HG03378 (cell line): ENCODE data around the gene ZNF709.
"Not testable (repeated sequence)": the region's sequence is repeated elsewhere in the genome, so short reads cannot be mapped to it uniquely, and the experiment has no call there.

Source experiments
- ATAC-seq: cut with Tn5 transposase; IDR thresholded peaks from one replicate; pipeline ENCODE4 v1.9.1; 2021; ENCODE audit warnings: mild to moderate bottlenecking, moderate library complexity; ENCODE audit not compliant: unreplicated experiment

The ZNF709 gene

GRCh38 chr19:12484371-12485051 lies at the start of gene ZNF709:
Gene ZNF709 (minus strand): TSS chr19:12484816. CDS start chr19:12484657, 159 bp downstream.
- peak; percentile 85 for ATAC-seq

GRCh38 chr19:12527034-12527836 lies 42.6 kb upstream of the ZNF709 start:
- ATAC-seq: no peak

GRCh38 chr19:12526542-12526941 lies 41.9 kb upstream of the ZNF709 start:
- ATAC-seq: no peak

GRCh38 chr19:12521996-12522395 lies 37.4 kb upstream of the ZNF709 start:
- no peak for ATAC-seq

GRCh38 chr19:12513531-12514061 lies 29.0 kb upstream of the ZNF709 start:
- ATAC-seq: no peak

GRCh38 chr19:12497032-12497431 lies 12.4 kb upstream of the ZNF709 start:
- ATAC-seq: no peak

GRCh38 chr19:12496480-12496879 lies 11.9 kb upstream of the ZNF709 start:
- ATAC-seq: no peak

GRCh38 chr19:12495002-12495802 lies 10.6 kb upstream of the ZNF709 start:
- peak; percentile 51 for ATAC-seq

- ATAC-seq: no peak
Observed at GRCh38 chr19:12494260-12494860, 9.7 kb upstream of the ZNF709 start.

GRCh38 chr19:12486265-12486783 lies 1.7 kb upstream of the ZNF709 start:
- ATAC-seq: not testable (repeated sequence)

- no peak for ATAC-seq
Observed at GRCh38 chr19:12485571-12485970, 955 bp upstream of the ZNF709 start.

GRCh38 chr19:12485052-12485416 lies 418 bp upstream of the ZNF709 start:
- ATAC-seq: peak; percentile 18

- ATAC-seq: no peak
Observed at GRCh38 chr19:12484011-12484370, 625 bp downstream of the ZNF709 start.

- no peak for ATAC-seq
Observed at GRCh38 chr19:12482509-12482886, 2.1 kb downstream of the ZNF709 start.

- no peak for ATAC-seq
Observed at GRCh38 chr19:12481781-12482508, 2.7 kb downstream of the ZNF709 start.

GRCh38 chr19:12478234-12478941 lies 6.2 kb downstream of the ZNF709 start:
- ATAC-seq: no peak

- not testable (repeated sequence) for ATAC-seq
Observed at GRCh38 chr19:12467651-12468050, 17.0 kb downstream of the ZNF709 start.

- ATAC-seq: no peak
Observed at GRCh38 chr19:12465211-12465610, 19.4 kb downstream of the ZNF709 start.

GRCh38 chr19:12464769-12465168 lies 19.8 kb downstream of the ZNF709 start:
- ATAC-seq: no peak
